HEK293 (cell line): Measurements from ENCODE around the gene STING1.

Source experiments
- HOXC10 ChIP-seq: sonication (generic); formaldehyde crosslinking; IDR thresholded peaks from 2 replicates; pipeline ENCODE4 v1.8.1; 2023; ENCODE audit warnings: mild to moderate bottlenecking, missing genetic modification reagents
- KLF10 ChIP-seq: fragments of 450-650 bp; IDR thresholded peaks from 2 replicates; pipeline ENCODE4 v1.5.1; 2018; ENCODE audit warnings: missing biosample characterization, mild to moderate bottlenecking, missing genetic modification characterization
- KLF17 ChIP-seq: fragments of 450-650 bp; formaldehyde crosslinking; IDR thresholded peaks from 2 replicates; pipeline ENCODE4 v1.5.1; 2016; ENCODE audit warnings: missing biosample characterization, missing genetic modification characterization
- MEIS1 ChIP-seq: sonication (generic); formaldehyde crosslinking; IDR thresholded peaks from 2 replicates; pipeline ENCODE4 v1.8.1; 2022; ENCODE audit warnings: missing genetic modification reagents, mild to moderate bottlenecking, borderline replicate concordance
- PBX3 ChIP-seq: sonication (generic); formaldehyde crosslinking; IDR thresholded peaks from 2 replicates; pipeline ENCODE4 v1.8.1; 2022; ENCODE audit warnings: mild to moderate bottlenecking, moderate library complexity, missing genetic modification reagents
- RBAK ChIP-seq: fragments of 450-650 bp; formaldehyde crosslinking; IDR thresholded peaks from 2 replicates; pipeline ENCODE4 v1.5.1; 2016; ENCODE audit warnings: missing biosample characterization, missing genetic modification characterization
- REPIN1 ChIP-seq: fragments of 450-650 bp; formaldehyde crosslinking; IDR thresholded peaks from 2 replicates; pipeline ENCODE4 v1.5.1; 2017; ENCODE audit warnings: missing biosample characterization, missing genetic modification characterization, low read depth
- SP3 ChIP-seq: fragments of 450-650 bp; formaldehyde crosslinking; IDR thresholded peaks from 2 replicates; pipeline ENCODE4 v1.5.1; 2016; ENCODE audit warnings: missing biosample characterization, missing genetic modification characterization
- WT1 ChIP-seq: fragments of 450-650 bp; formaldehyde crosslinking; IDR thresholded peaks from 2 replicates; pipeline ENCODE4 v1.5.1; 2016; ENCODE audit warnings: missing biosample characterization, missing genetic modification characterization
- ZBTB11 ChIP-seq: fragments of 450-650 bp; formaldehyde crosslinking; conservative IDR thresholded peaks from 2 replicates; pipeline ENCODE4 v1.5.1; 2016; ENCODE audit warnings: low read depth, missing biosample characterization, missing genetic modification characterization
- ZNF112 ChIP-seq: fragments of 450-650 bp; formaldehyde crosslinking; IDR thresholded peaks from 2 replicates; pipeline ENCODE4 v1.5.0; 2017; ENCODE audit warnings: missing biosample characterization, missing genetic modification characterization
- ZNF132 ChIP-seq: fragments of 450-650 bp; formaldehyde crosslinking; IDR thresholded peaks from 2 replicates; pipeline ENCODE4 v1.5.1; 2017; ENCODE audit warnings: missing biosample characterization, missing genetic modification characterization, borderline replicate concordance
- ZNF157 ChIP-seq: fragments of 450-650 bp; formaldehyde crosslinking; IDR thresholded peaks from 2 replicates; pipeline ENCODE4 v1.5.1; 2016; ENCODE audit warnings: missing biosample characterization, missing genetic modification characterization
- ZNF221 ChIP-seq: fragments of 450-650 bp; formaldehyde crosslinking; IDR thresholded peaks from 2 replicates; pipeline ENCODE4 v1.5.1; 2017; ENCODE audit warnings: missing biosample characterization, missing genetic modification characterization, borderline replicate concordance
- ZNF280C ChIP-seq: fragments of 450-650 bp; formaldehyde crosslinking; IDR thresholded peaks from 2 replicates; pipeline ENCODE4 v1.5.1; 2016; ENCODE audit warnings: missing biosample characterization, missing genetic modification characterization
- ZNF280D ChIP-seq: fragments of 450-650 bp; formaldehyde crosslinking; IDR thresholded peaks from 2 replicates; pipeline ENCODE4 v1.5.1; 2016; ENCODE audit warnings: missing biosample characterization, missing genetic modification characterization
- ZNF513 ChIP-seq: fragments of 450-650 bp; IDR thresholded peaks from 2 replicates; pipeline ENCODE4 v1.5.1; 2018; ENCODE audit warnings: missing biosample characterization, missing genetic modification characterization
- ZNF624 ChIP-seq: fragments of 450-650 bp; formaldehyde crosslinking; IDR thresholded peaks from 2 replicates; pipeline ENCODE4 v1.5.1; 2017; ENCODE audit warnings: missing biosample characterization, missing genetic modification characterization
- ZNF639 ChIP-seq: fragments of 450-650 bp; formaldehyde crosslinking; IDR thresholded peaks from 2 replicates; pipeline ENCODE4 v1.5.1; 2016; ENCODE audit warnings: missing biosample characterization, missing genetic modification characterization
- ZNF670 ChIP-seq: fragments of 450-650 bp; formaldehyde crosslinking; IDR thresholded peaks from 2 replicates; pipeline ENCODE4 v1.5.1; 2016; ENCODE audit warnings: missing biosample characterization, missing genetic modification characterization, low read depth
- ZNF677 ChIP-seq: fragments of 450-650 bp; IDR thresholded peaks from 2 replicates; pipeline ENCODE4 v1.5.0; 2018; ENCODE audit warnings: missing biosample characterization, mild to moderate bottlenecking, missing genetic modification characterization, moderate library complexity

The STING1 gene

GRCh38 chr5:139517683-139518564 lies 35.4 kb upstream of the STING1 start (continued):
- TF ChIP-seq ZBTB11 (peak; percentile 30; the same call in 1 of the 2 replicates), ZNF132 (tag by site-specific recombination) (no peak), ZNF513 (tag by site-specific recombination) (peak; percentile 54; the same call in 1 of the 2 replicates), REPIN1 (no peak; the same call in 1 of the 2 replicates), SP3 (tag by site-specific recombination) (peak; percentile 73), ZNF112 (tag by site-specific recombination) (no peak), HOXC10 (CRISPR knock-in tag) (no peak), RBAK (no peak), ZNF280C (tag by site-specific recombination) (no peak), ZNF221 (tag by site-specific recombination) (peak; percentile 14; the same call in 1 of the 2 replicates), ZNF157 (tag by site-specific recombination) (no peak), ZNF677 (tag by site-specific recombination) (peak; percentile 57), PBX3 (CRISPR knock-in tag) (0 out of 2 replicates have a peak, but pooled peaks have one; percentile 53), ZNF639 (peak; percentile 87), KLF10 (tag by site-specific recombination) (peak; percentile 62; the same call in 1 of the 2 replicates), WT1 (tag by site-specific recombination) (peak; percentile 58), ZNF670 (no peak), ZNF624 (tag by site-specific recombination) (0 out of 2 replicates have a peak, but pooled peaks have one; percentile 9), ZNF280D (tag by site-specific recombination) (no peak), MEIS1 (CRISPR knock-in tag) (no peak), KLF17 (tag by site-specific recombination) (peak; percentile 96)
